ENCODE results near the gene AKAP13. TPM values are rescaled to one million over a fixed set of nuclear protein-coding genes. Genes with fewer than 3 reads are reported as not detected.

The AKAP13 gene
- total and polyA plus RNA-seq, 9 donors, result 45.3 to 190 (median 98.6) TPM

- Histone ChIP-seq H3K4me1 (ENCODE audit: insufficient read depth) (no peaks in the 10 kb centered on the region), H3K27me3 (no peaks in the 10 kb centered on the region), H3K27ac (no peak overlapping the region), H3K4me3 (no peak overlapping the region), H3K36me3 (no peaks in the 10 kb centered on the region), H3K9me3 (no peaks in the 10 kb centered on the region)
- DNase-seq, result no peak
- no peak for TF ChIP-seq POLR2A (IDR thresholded peaks at IDR 0.05)
- TF ChIP-seq EP300 (IDR thresholded peaks at IDR 0.05), result no peak
- intact Hi-C loops (cut with DNase I), result no loop called here
- WGBS, 3 donors, result 78 to 83% (median 81%) methylated on average over 7 of the region's 7 CpGs
Observed at GRCh38 chr15:85454403-85454802, 74.0 kb downstream of the AKAP13 start.

DNA sequence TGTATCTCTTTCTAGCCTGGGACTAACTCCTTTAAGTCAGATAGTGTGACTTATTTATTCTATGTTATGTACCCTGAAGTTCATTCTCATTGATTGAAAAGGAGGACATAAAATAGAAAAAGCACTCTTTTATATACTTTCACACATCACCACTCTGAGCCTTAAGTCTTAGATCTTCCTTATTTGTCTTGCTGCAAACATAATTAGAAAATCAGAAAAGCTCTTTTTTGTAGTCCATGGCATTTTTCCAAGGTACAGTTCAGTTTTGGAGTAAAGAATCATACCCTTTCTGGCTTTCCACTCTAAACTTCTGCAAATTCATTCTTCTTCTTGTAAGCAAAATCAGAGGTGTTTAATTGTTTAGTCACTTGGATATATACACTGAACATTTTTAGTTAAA lies 75.5 kb downstream of the AKAP13 start:
- intact Hi-C loops (cut with DNase I), result no loop called here
- no peak for DNase-seq
- Histone ChIP-seq H3K27ac (no peak overlapping the region), H3K27me3 (no peaks in the 10 kb centered on the region), H3K4me3 (no peak overlapping the region), H3K9me3 (no peaks in the 10 kb centered on the region), H3K36me3 (no peaks in the 10 kb centered on the region), H3K4me1 (ENCODE audit: insufficient read depth) (no peaks in the 10 kb centered on the region)
- TF ChIP-seq POLR2A (IDR thresholded peaks at IDR 0.05) (no peak), CTCF (IDR thresholded peaks at IDR 0.05) (no peak), EP300 (IDR thresholded peaks at IDR 0.05) (no peak)

- Histone ChIP-seq H3K36me3 (no peaks in the 10 kb centered on the region), H3K4me1 (ENCODE audit: insufficient read depth) (no peaks in the 10 kb centered on the region), H3K27me3 (no peaks in the 10 kb centered on the region), H3K27ac (no peak overlapping the region), H3K4me3 (no peak overlapping the region), H3K9me3 (no peaks in the 10 kb centered on the region)
- intact Hi-C loops (cut with DNase I), result no loop called here
- 94 to 96% (median 96%) methylated on average over 3 of the region's 3 CpGs for WGBS, 3 donors
- no peak for TF ChIP-seq CTCF (IDR thresholded peaks at IDR 0.05)
- TF ChIP-seq EP300 (IDR thresholded peaks at IDR 0.05), result no peak
- no peak for TF ChIP-seq POLR2A (IDR thresholded peaks at IDR 0.05)
- DNase-seq, result no peak
Observed at GRCh38 chr15:85456798-85457197, 76.4 kb downstream of the AKAP13 start.

DNA sequence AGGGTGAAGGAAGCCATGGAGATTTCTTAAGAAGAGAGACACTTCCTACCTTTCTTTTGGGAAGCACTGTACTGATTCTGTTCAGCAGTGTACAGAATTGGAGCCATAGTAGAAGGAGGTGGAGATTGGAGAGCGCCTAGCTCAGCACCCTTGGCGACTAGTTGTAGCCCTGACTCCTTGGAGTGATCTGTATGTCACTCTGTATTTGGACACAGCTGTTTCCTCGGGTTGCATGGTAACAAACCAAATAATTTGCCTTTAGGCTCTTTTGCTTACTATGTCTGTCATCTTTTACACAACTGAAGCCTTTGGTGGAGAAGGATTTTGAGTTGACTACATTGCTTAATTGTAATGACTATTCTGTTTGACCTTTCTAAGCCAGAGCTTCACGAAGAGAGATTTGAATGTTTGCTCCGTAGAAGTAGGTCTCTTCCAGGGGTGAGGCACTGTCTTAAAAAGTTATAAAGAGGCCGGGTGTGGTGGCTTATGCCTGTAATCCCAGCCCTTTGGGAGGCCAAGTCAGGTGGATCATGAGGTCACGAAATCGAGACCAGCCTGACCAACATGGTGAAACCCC lies 77.1 kb downstream of the AKAP13 start:
- Histone ChIP-seq H3K4me1 (ENCODE audit: insufficient read depth) (no peaks in the 10 kb centered on the region), H3K27ac (no peak overlapping the region), H3K27me3 (no peaks in the 10 kb centered on the region), H3K4me3 (no peak overlapping the region), H3K9me3 (no peaks in the 10 kb centered on the region), H3K36me3 (no peaks in the 10 kb centered on the region)
- intact Hi-C loops (cut with DNase I), result no loop called here
- 91 to 95% (median 93%) methylated on average over 8 of the region's 8 CpGs for WGBS, 3 donors
- TF ChIP-seq POLR2A (IDR thresholded peaks at IDR 0.05), result no peak
- TF ChIP-seq CTCF (IDR thresholded peaks at IDR 0.05), result no peak
- no peak for TF ChIP-seq EP300 (IDR thresholded peaks at IDR 0.05)
- no peak for DNase-seq

- no peak for TF ChIP-seq CTCF (IDR thresholded peaks at IDR 0.05)
- TF ChIP-seq EP300 (IDR thresholded peaks at IDR 0.05), result no peak
- no peak for TF ChIP-seq POLR2A (IDR thresholded peaks at IDR 0.05)
- Histone ChIP-seq H3K36me3 (no peaks in the 10 kb centered on the region), H3K4me3 (no peak overlapping the region), H3K27ac (no peak overlapping the region), H3K9me3 (no peaks in the 10 kb centered on the region), H3K4me1 (ENCODE audit: insufficient read depth) (no peaks in the 10 kb centered on the region), H3K27me3 (no peaks in the 10 kb centered on the region)
- intact Hi-C loops (cut with DNase I), result no loop called here
- DNase-seq, result no peak
- WGBS, 3 donors, result 74 to 97% (median 93%) methylated on average over 2 of the region's 2 CpGs
Observed at GRCh38 chr15:85458764-85459163, 78.4 kb downstream of the AKAP13 start.

Measured in ovary (tissue), 9 donors.